Upper lobe of left lung (tissue), 6 donors: ENCODE data around the gene TEF. TPM values are rescaled to one million over a fixed set of nuclear protein-coding genes. Genes with fewer than 3 reads are reported as not detected.

Experiments used
- ATAC-seq, 2 donors: fragments of 200-7000 bp; cut with Tn5 transposase; one replicate each; pipeline ENCODE4 v1.9.1; 2022; ENCODE audit warnings: mild to moderate bottlenecking in 2 of 2, moderate library complexity in 2 of 2; ENCODE audit not compliant: low FRiP score in 2 of 2
- DNase-seq, 2 donors: peaks; one replicate each; pipeline ENCODE4 v3.0.0-alpha.2; 2019 to 2020
- H3K27ac ChIP-seq, 4 donors: fragments of 200-600 bp; sonication (generic); one replicate each; pipeline ENCODE4 v1.5.1; 2016 to 2019
- H3K27me3 ChIP-seq, 4 donors: fragments of 200-600 bp; sonication (generic); one replicate each; pipeline ENCODE4 v1.5.1; 2017 to 2019
- H3K36me3 ChIP-seq, 4 donors: fragments of 200-600 bp; sonication (generic); one replicate each; pipeline ENCODE4 v1.5.1; 2016 to 2019
- H3K4me1 ChIP-seq, 4 donors: fragments of 200-600 bp; sonication (generic); one replicate each; pipeline ENCODE4 v1.5.1; 2018 to 2019
- H3K4me3 ChIP-seq, 4 donors: fragments of 200-600 bp; sonication (generic); one replicate each; pipeline ENCODE4 v1.5.1; 2017 to 2019; ENCODE audit warnings: mild to moderate bottlenecking in 2 of 4, moderate library complexity in 1 of 4
- H3K9me3 ChIP-seq, 4 donors: fragments of 200-600 bp; sonication (generic); one replicate each; pipeline ENCODE4 v1.5.1; 2018 to 2019
- CTCF ChIP-seq, 6 experiments: fragments of 450-650 bp in 4 of 6; fragments of 200-600 bp in 2 of 6; sonication (generic) in 2 of 6; IDR thresholded peaks; one replicate each; pipeline ENCODE4 v1.5.1; 2016 to 2019; ENCODE audit warnings: antibody characterized with exemption in 6 of 6
- EP300 ChIP-seq, 4 donors: sonication (generic); formaldehyde crosslinking; IDR thresholded peaks; one replicate each; pipeline ENCODE4 v1.5.1; 2017; ENCODE audit warnings: antibody characterized with exemption in 4 of 4, control low read depth in 2 of 4
- POLR2A ChIP-seq, 4 donors: fragments of 450-650 bp; IDR thresholded peaks; one replicate each; pipeline ENCODE4 v1.5.1; 2016 to 2017; ENCODE audit warnings: antibody characterized with exemption in 4 of 4, mild to moderate bottlenecking in 2 of 4
- POLR2AphosphoS5 ChIP-seq, 2 donors: sonication (generic); formaldehyde crosslinking; IDR thresholded peaks; one replicate each; pipeline ENCODE4 v1.5.1; 2017; ENCODE audit warnings: antibody characterized with exemption in 2 of 2
- WGBS, 2 donors: methylation state at CpG; one replicate each; pipeline ENCODE4 v1.1.5; 2017 to 2018; 5-methylcytosine and 5-hydroxymethylcytosine counted together
- total RNA-seq, 6 donors: library from RNA; depleted of rRNA in 4 of 6; stranded (reverse); fragments of >200 nt in 4 of 6; gene quantifications; one replicate each; pipeline versions ENCODE4 v1.1.0 to v1.2.1, GENCODE V29; 2016 to 2021
- donor health status: DM: no; HTN: no; CAD: no; lungs with moderate emphysema.
- donor health status: DM: no; HTN: yes; CAD: no; lungs with severe emphysema.

TEF gene
- total RNA-seq, 6 donors from 2014 or later = 12.6 to 41.8 (median 19.4) TPM

- WGBS, 2 donors = 21 to 47% methylated on average over 6 to 19 of the region's 19 CpGs
- peaks cover 0 to 7% (median 5%) of the 10 kb centered on the region in 4 donors for H3K36me3 ChIP-seq
- no peak for ATAC-seq
- H3K4me3 ChIP-seq = peak overlapping the region; percentile 59 to 97 (median 94)
- H3K27ac ChIP-seq = peak overlapping the region; percentile 95 to 98 (median 96)
- H3K27me3 ChIP-seq = no peaks in the 10 kb centered on the region
- DNase-seq = no peak
- no peaks in the 10 kb centered on the region for H3K9me3 ChIP-seq
- H3K4me1 ChIP-seq = peaks cover 11 to 30% (median 23%) of the 10 kb centered on the region in 4 donors
- no peak for TF ChIP-seq POLR2AphosphoS5 (IDR thresholded peaks at IDR 0.05)
- TF ChIP-seq CTCF (IDR thresholded peaks at IDR 0.05) = no peak
- TF ChIP-seq POLR2A (IDR thresholded peaks at IDR 0.05) = no peak
- no peak for TF ChIP-seq EP300 (IDR thresholded peaks at IDR 0.05)
These were observed 868 bp downstream of the TEF start for GRCh38 chr22:41382610-41383009.

GRCh38 chr22:41383085-41383484 lies 1.3 kb downstream of the TEF start:
- TF ChIP-seq EP300 (IDR thresholded peaks at IDR 0.05) (no peak), CTCF (IDR thresholded peaks at IDR 0.05) (no peak), POLR2A (IDR thresholded peaks at IDR 0.05) (no peak), POLR2AphosphoS5 (IDR thresholded peaks at IDR 0.05) (no peak)
- peak overlapping the region; percentile 95 to 98 (median 96) for H3K27ac ChIP-seq
- no peaks in the 10 kb centered on the region for H3K27me3 ChIP-seq
- no peaks in the 10 kb centered on the region for H3K9me3 ChIP-seq
- peaks cover 0 to 11% (median 7%) of the 10 kb centered on the region in 4 donors for H3K36me3 ChIP-seq
- peak overlapping the region in 3 of 4 donors; percentile 91 to 97 (median 96) for H3K4me3 ChIP-seq
- WGBS, 2 donors = 76 to 91% methylated on average over 5 of the region's 5 CpGs
- no peak for DNase-seq
- H3K4me1 ChIP-seq = peaks cover 11 to 30% (median 23%) of the 10 kb centered on the region in 4 donors
- no peak for ATAC-seq

GRCh38 chr22:41384128-41384527 lies 2.4 kb downstream of the TEF start:
- Histone ChIP-seq H3K36me3 (peaks cover 0 to 21% (median 15%) of the 10 kb centered on the region in 4 donors), H3K27ac (peak overlapping the region in 1 of 4 donors; percentile 10), H3K27me3 (no peaks in the 10 kb centered on the region), H3K9me3 (no peaks in the 10 kb centered on the region), H3K4me3 (no peak overlapping the region), H3K4me1 (peaks cover 11 to 30% (median 23%) of the 10 kb centered on the region in 4 donors)
- DNase-seq (no peak), ATAC-seq (no peak)
- no peak for TF ChIP-seq POLR2AphosphoS5 (IDR thresholded peaks at IDR 0.05)
- no peak for TF ChIP-seq CTCF (IDR thresholded peaks at IDR 0.05)
- TF ChIP-seq POLR2A (IDR thresholded peaks at IDR 0.05) = no peak
- TF ChIP-seq EP300 (IDR thresholded peaks at IDR 0.05) = no peak

- Histone ChIP-seq H3K9me3 (no peaks in the 10 kb centered on the region), H3K4me1 (peaks cover 3 to 13% (median 9%) of the 10 kb centered on the region in 4 donors), H3K4me3 (no peak overlapping the region), H3K27ac (no peak overlapping the region), H3K27me3 (no peaks in the 10 kb centered on the region), H3K36me3 (peaks cover 0 to 52% (median 28%) of the 10 kb centered on the region in 4 donors)
- no peak for ATAC-seq
- 77 to 97% methylated on average over 4 to 7 of the region's 7 CpGs for WGBS, 2 donors
- TF ChIP-seq CTCF (IDR thresholded peaks at IDR 0.05) = no peak
- no peak for TF ChIP-seq POLR2A (IDR thresholded peaks at IDR 0.05)
- TF ChIP-seq EP300 (IDR thresholded peaks at IDR 0.05) = no peak
- no peak for TF ChIP-seq POLR2AphosphoS5 (IDR thresholded peaks at IDR 0.05)
- DNase-seq = no peak
These were observed 5.6 kb downstream of the TEF start for GRCh38 chr22:41387341-41387740.

- WGBS, 2 donors = 91 to 93% methylated on average over 10 to 11 of the region's 11 CpGs
- Histone ChIP-seq H3K27me3 (no peaks in the 10 kb centered on the region), H3K4me3 (no peak overlapping the region), H3K27ac (peak overlapping the region; percentile 59 to 73 (median 65)), H3K4me1 (peaks cover 0 to 15% (median 8%) of the 10 kb centered on the region in 4 donors), H3K36me3 (peaks cover 16 to 86% (median 57%) of the 10 kb centered on the region in 4 donors), H3K9me3 (no peaks in the 10 kb centered on the region)
- ATAC-seq (no peak), DNase-seq (no peak)
- TF ChIP-seq EP300 (IDR thresholded peaks at IDR 0.05) = no peak
- TF ChIP-seq POLR2A (IDR thresholded peaks at IDR 0.05) = no peak
- no peak for TF ChIP-seq POLR2AphosphoS5 (IDR thresholded peaks at IDR 0.05)
- no peak for TF ChIP-seq CTCF (IDR thresholded peaks at IDR 0.05)
These were observed 12.2 kb downstream of the TEF start for GRCh38 chr22:41394012-41394356.
